ENCODE results near the gene TXNRD3.

TXNRD3 gene

DNA sequence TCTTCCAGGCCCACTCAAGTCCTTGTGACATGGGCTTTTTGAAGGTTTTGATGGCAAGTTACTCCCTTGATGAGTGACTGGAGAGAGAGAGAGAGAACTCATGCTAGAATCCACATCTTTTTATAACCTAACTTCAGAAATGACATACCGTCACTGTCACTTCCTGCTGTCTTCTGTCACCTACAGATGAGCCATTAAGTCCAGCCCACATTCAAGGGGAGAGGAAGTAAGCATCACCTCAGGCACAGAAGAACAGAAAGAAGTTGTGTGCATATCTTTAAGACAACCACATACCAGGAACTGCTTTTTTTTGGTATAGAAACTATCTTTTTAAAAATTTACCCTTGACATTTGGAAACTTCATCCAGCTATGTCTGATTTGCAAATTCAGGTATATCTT is 16.6 kb upstream of the TXNRD3 start:
- no peak for DNase-seq

DNA sequence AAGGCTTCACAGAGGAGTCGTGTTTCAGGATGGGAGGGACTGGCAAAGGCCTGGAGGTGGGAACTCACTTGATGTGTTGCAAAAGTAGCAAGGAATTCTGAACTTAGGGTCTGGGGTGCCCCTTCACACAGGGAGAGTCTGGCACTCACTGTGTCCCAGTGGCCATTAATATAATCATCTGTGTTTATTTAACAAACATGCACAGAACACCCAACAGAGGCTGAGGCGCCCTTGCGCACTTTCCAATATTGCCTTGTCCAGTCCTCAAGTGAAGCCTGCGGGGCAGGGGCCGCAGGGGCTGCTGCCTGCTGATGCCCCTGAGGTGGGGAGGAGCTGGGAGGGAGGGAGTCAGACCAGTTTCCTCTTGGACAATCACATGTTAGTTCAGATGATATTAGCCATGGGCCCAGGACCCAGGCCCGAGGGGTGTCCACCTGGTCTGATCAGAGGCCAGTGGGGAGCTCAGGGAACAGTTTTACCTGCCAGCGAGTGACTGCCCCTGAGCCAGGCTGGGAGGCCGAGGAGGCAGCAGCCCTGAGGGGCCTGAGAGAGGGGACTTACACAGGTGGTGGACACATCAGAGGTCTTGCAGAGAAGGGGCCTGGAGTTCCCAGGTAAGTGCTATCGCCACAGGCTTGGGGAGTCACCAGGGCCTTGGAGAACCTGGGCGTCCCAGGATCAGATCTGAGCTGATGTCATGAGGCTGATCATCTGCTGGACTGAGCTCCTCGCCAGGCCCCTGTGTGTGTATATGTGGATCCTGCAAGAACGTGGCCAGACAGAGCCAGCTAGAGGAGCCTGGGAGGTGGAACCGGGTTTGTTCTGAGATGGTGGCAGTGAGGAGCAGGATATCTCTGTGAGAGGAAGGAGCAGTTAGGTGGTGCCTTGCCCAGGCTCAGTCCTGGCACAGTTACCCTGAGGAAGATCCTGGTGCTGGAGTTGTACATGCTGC is 13.8 kb upstream of the TXNRD3 start:
- DNase-seq: no peak

GRCh38 chr3:126667631-126668449 is 12.9 kb upstream of the TXNRD3 start:
- no peak for DNase-seq

- DNase-seq: no peak
These were observed 12.0 kb upstream of the TXNRD3 start for GRCh38 chr3:126666658-126667528.

GRCh38 chr3:126665959-126666657 is 11.2 kb upstream of the TXNRD3 start:
- DNase-seq: no peak

DNA sequence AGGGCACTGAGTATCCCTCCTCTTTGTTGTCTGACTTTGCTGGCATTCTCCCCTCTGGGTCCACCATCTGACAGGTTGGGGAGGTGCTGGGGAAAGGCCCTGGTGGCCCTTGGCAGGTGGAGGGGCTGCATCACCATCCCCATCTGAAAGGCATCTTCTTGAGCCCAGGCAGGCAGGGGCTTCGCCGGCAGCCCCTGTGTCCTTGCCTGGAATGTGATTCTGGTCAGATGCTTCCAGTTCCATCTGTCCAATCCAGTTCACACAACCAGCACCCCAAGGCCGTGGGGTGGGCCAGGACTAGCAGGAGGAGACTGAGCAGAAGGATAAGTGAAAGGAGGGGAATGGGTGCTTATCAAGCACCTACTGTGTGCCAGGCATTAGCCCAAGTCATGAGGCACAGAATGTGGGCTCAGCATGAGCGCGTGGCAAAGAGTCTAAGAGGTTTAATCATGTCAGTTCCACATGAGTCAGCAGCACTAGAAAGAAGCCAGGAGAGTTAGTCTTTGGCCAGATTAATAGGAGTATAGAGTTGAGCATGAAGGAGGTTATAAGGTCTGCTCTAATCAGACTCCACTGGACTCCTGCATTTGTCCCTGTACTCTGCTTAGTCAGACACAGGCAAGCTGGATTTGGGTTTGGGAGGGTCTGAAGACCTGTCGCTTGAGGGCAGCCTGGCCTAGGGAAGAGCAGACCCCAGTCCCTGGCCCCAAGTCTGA is 10.5 kb upstream of the TXNRD3 start:
- no peak for DNase-seq

DNA sequence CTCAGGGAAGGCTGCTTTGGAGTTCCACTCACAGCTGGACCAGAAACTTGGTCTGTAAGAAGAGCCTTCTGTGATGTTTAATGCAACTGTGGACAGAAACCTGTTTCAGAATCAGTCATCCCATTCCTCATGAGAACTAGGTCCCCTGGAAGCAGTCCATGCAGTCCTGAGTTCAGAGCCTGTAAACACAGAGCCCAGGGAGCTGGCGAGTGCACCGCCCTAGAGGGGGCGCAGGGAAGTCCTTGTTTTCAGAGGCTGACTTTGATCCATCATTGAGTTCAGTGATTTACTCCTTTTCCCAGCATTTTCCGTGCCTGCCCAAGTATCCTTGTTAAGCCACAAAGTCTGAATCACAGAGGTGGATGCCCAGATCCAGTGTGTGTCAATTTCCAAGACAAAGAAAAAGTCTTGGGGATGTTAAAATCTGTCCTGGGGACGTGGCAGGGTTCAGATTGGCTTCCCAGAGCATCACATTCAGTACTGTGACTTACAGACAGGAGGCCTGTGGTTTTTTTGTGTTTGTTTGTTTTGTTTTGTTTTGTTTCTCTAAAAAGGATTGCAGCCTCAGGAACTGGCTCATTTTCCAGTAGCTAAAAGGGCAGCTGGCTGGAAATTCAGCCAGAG is 9.8 kb upstream of the TXNRD3 start:
- no peak for DNase-seq

GRCh38 chr3:126663750-126664149 is 8.8 kb upstream of the TXNRD3 start:
- no peak for DNase-seq

- no peak for DNase-seq
These were observed 8.3 kb upstream of the TXNRD3 start for GRCh38 chr3:126663257-126663656.

DNA sequence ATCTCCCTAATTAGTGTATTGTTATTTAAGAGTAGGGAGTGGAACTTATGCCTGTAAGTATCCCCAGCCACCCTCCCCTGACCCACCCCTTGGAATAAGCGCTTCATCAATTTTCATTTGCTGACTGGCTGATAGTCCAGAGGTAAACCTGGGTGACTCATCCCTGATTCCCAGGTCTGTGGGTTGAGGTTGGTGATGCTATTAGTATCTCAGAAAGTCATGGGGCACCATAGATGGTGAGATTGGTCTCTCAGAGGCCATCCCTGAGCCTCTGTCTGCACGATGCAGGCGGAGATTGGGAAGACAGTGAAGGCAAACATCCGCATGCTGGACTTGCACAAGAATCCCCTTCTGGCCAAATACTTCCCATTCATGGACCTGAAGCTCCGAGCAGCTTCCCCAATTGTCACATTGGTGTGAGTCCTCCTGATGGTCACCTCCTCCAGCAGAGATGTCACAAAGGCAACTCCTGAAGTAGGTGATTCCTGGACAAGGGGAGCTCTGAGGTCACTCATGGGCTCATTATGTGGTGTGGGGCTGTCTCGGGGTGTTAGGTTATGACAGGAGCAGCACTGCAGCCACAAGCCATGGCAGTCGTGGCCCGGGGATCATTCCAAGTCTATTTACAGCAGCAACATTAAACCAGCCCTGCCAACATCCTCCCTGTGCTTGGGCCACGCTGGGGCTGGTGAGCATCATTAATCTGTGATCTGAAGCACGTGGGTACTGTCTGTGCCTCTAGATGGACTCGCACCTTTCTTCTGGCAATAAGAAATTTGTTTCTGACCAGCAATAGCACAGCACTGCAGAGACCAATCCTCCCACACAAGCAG is 6.8 kb upstream of the TXNRD3 start:
- no peak for DNase-seq

- no peak for DNase-seq
These were observed 5.3 kb upstream of the TXNRD3 start for GRCh38 chr3:126659915-126660886.

DNA sequence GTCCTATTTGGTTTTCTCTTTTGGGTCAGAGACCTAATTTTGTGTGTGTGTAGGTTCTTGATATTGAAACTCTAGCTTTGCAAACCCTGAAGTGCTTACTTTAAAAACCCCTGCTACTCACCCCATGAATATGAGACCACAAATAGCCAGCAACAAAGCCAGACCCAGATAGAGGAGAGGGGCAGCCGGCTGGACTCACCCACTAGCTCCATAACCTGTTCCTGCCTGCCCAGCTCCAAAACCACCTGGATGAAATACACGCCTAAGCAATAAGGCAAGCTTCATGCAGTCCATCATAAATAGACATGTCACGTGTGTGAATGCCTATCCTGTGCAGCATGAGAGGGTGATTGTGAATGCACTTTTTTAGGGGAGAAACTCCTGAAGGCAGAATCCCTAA is 3.7 kb upstream of the TXNRD3 start:
- no peak for DNase-seq

GRCh38 chr3:126657901-126658300 is 3.0 kb upstream of the TXNRD3 start:
- DNase-seq: no peak

- no peak for DNase-seq
These were observed 1.6 kb upstream of the TXNRD3 start for GRCh38 chr3:126656371-126657134.

DNA sequence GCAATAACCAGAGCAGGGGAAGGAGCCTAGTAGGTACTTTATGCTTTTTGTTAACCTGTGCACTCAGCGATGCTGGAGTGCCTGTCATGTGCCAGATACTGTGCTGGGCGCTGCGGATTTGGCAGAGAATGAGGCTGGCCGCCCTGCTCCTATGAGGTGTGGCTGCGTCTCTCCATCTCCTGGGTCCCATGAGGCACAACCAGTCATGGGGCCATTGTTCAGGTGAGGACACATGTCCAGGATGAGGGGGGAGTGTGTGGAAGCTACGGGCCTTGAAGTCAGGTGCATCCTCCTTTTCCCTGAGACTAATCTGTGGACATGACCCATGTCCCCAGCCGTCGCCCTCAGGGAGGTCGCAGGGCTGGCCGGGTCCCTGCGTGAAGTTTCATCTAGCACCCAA is 963 bp upstream of the TXNRD3 start:
- DNase-seq: no peak

GRCh38 chr3:126649556-126650092 is 5.3 kb downstream of the TXNRD3 start:
- no peak for DNase-seq

DNA sequence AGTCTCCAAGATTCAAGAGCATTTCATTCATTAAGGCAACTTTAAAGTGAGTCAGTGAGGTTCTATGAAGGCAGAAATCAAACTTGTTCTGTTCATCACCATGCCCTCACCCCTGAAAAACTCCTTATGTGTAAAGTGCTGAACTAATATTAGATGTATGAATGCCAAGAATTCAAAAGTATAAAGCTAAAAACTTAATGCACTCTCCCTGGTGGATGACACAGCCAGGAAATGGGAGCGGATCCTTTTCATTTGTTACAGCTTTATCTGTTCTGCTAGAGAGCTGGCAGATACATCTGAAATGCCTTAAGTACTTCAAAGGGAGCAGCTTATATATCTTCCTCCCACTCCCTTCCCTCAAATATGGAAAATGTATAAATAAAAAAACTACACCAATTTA is 8.2 kb downstream of the TXNRD3 start:
- DNase-seq: no peak

- no peak for DNase-seq
These were observed 10.3 kb downstream of the TXNRD3 start for GRCh38 chr3:126644615-126645014.
